Uterus (tissue), 4 donors: Measurements from ENCODE around the gene VAMP8. TPM values are rescaled to one million over a fixed set of nuclear protein-coding genes. Genes with fewer than 3 reads are reported as not detected.

ENCODE experiments used
- DNase-seq, 2 donors: peaks; one replicate each; pipeline ENCODE4 v3.0.0-alpha.2; 2019 to 2020
- H3K27ac ChIP-seq, 2 donors: fragments of 200-600 bp; sonication (generic); 1 replicate in 1 of 2; 2 replicates in 1 of 2; pipeline ENCODE4 v1.5.1; 2016 to 2018
- H3K27me3 ChIP-seq, 2 donors: fragments of 200-600 bp; sonication (generic); one replicate each; pipeline ENCODE4 v1.5.1; 2018 to 2019; ENCODE audit warnings: control low read depth in 1 of 2
- H3K36me3 ChIP-seq, 2 donors: fragments of 200-600 bp; sonication (generic); one replicate each; pipeline ENCODE4 v1.5.1; 2019; ENCODE audit warnings: control low read depth in 1 of 2
- H3K4me1 ChIP-seq, 2 donors: fragments of 200-600 bp; sonication (generic); one replicate each; pipeline ENCODE4 v1.5.1; 2018 to 2019; ENCODE audit warnings: control low read depth in 1 of 2
- H3K4me3 ChIP-seq, 2 donors: fragments of 200-600 bp; sonication (generic); 1 replicate in 1 of 2; 2 replicates in 1 of 2; pipeline ENCODE4 v1.5.1; 2018 to 2019; ENCODE audit warnings: mild to moderate bottlenecking in 1 of 2
- H3K9me3 ChIP-seq, 2 donors: fragments of 200-600 bp; sonication (generic); one replicate each; pipeline ENCODE4 v1.5.1; 2019; ENCODE audit warnings: control low read depth in 1 of 2
- POLR2A ChIP-seq, 2 donors: fragments of 450-650 bp; IDR thresholded peaks; one replicate each; pipeline ENCODE4 v1.6.1; 2016; ENCODE audit warnings: antibody characterized with exemption in 2 of 2, mild to moderate bottlenecking in 1 of 2, moderate library complexity in 1 of 2
- intact Hi-C: fragments of 100-400 bp; cut with DNase I; formaldehyde crosslinking; loops from one replicate; pipeline ENCODE4 v1.15.1; 2023; ENCODE audit warnings: low total_unique reads
- total RNA-seq, 4 donors: library from RNA; depleted of rRNA in 3 of 4; stranded (reverse); fragments of >200 nt in 3 of 4; gene quantifications; one replicate each; pipeline versions ENCODE4 v1.1.0 to v1.2.4, GENCODE V29; 2014 to 2023
- TF ChIP-seq, protein P1 (sequence below), 4 experiments: fragments of 200-600 bp in 2 of 4; fragments of 450-650 bp in 2 of 4; sonication (generic) in 2 of 4; IDR thresholded peaks; one replicate each; pipeline ENCODE4 v1.5.1; 2016 to 2019; ENCODE audit warnings: antibody characterized with exemption in 4 of 4, mild to moderate bottlenecking in 2 of 4, moderate library complexity in 1 of 4
- donor health status: DM: yes; HTN: yes; CAD: no.

Gene VAMP8
- total RNA-seq, 4 donors from 2014 or later, result 1.3 to 12.3 (median 5.2) TPM; not detected in 1

DNA sequence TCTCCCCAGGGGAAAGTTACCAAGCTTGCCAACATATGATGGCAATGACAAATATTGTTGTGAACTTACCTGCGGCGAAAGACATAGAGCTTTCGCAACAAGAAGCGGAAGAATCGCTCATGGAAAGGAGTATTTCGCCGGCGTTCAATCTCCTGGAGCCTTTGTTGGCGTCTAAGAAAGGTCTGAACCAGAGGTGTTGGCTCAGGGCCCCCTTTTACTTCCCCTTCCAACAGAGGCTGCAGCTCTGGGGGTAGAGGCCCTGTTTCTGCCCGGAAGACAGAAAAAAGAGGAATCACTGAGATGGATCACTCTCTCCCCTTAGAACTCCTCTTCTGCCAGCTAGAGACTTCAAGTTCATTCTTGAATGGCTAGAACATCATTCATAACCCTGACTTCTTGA, 26.9 kb upstream of the VAMP8 start:
- no peaks in the 10 kb centered on the region for H3K36me3 ChIP-seq
- TF ChIP-seq, protein P1, sequence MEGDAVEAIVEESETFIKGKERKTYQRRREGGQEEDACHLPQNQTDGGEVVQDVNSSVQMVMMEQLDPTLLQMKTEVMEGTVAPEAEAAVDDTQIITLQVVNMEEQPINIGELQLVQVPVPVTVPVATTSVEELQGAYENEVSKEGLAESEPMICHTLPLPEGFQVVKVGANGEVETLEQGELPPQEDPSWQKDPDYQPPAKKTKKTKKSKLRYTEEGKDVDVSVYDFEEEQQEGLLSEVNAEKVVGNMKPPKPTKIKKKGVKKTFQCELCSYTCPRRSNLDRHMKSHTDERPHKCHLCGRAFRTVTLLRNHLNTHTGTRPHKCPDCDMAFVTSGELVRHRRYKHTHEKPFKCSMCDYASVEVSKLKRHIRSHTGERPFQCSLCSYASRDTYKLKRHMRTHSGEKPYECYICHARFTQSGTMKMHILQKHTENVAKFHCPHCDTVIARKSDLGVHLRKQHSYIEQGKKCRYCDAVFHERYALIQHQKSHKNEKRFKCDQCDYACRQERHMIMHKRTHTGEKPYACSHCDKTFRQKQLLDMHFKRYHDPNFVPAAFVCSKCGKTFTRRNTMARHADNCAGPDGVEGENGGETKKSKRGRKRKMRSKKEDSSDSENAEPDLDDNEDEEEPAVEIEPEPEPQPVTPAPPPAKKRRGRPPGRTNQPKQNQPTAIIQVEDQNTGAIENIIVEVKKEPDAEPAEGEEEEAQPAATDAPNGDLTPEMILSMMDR (IDR thresholded peaks at IDR 0.05), result no peak
- TF ChIP-seq POLR2A (IDR thresholded peaks at IDR 0.05), result no peak
- DNase-seq, result no peak
- no peak overlapping the region for H3K4me3 ChIP-seq
- intact Hi-C loops, result no loop called here
- peak overlapping the region; percentile 15 to 33 for H3K27ac ChIP-seq
- no peaks in the 10 kb centered on the region for H3K4me1 ChIP-seq
- no peaks in the 10 kb centered on the region for H3K9me3 ChIP-seq
- H3K27me3 ChIP-seq, result no peaks in the 10 kb centered on the region

DNA sequence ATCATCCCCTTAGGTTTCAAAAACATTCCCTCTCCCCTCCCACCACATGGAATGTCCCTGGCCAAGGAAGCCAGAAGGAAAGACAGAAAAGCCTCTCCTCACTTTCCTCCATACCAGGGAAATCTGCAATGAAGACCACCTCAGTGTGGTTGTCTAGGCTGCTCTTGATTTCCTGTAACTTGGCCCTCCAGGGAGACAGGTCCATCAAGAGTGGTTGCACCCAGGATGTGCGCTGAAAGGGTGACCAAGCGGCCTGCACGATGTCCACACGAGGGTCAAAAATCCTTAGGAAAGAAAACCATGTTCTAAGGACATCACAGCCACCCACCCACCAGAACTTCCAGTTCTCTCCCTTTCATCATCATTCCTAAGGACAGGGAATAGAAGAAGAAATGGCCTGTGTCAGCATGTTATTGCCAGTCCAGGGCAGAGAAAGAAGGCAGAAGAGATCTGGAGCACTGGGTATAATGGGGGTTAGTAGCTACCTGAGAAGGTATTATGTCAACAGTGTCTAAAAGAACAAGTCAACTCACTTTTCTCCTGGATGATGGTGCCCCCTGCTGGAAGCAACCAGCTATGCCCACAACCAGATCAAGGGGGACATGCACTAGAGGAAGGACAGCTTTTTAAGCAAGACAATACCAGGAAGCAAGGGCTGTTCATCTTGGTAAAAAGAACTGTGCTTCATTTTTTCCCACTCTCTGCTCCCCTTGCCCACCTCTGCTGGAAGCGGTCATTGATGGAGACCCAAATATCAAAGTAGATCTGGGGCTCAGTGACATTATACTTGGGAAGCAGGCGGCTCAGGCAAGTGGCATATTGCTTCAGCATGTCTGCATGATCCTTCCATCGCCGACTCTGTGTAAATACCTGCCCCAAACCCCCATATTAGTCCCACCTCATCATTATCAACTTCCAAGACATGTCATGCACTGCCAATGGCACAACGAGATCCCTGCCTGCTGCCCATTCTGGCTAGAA, 25.4 kb upstream of the VAMP8 start:
- no peaks in the 10 kb centered on the region for H3K4me1 ChIP-seq
- no peaks in the 10 kb centered on the region for H3K9me3 ChIP-seq
- H3K27me3 ChIP-seq, result no peaks in the 10 kb centered on the region
- peak in 1 of 2 donors; percentile 16 for TF ChIP-seq POLR2A (IDR thresholded peaks at IDR 0.05)
- TF ChIP-seq, protein P1 (IDR thresholded peaks at IDR 0.05), result peak; percentile 81 to 97 (median 91)
- no peaks in the 10 kb centered on the region for H3K36me3 ChIP-seq
- H3K4me3 ChIP-seq, result no peak overlapping the region
- DNase-seq, result peak; percentile 82 to 85
- intact Hi-C loops, result loop anchor here (2.0 kb wide), 1 partner anchor 131 kb away; no protein-coding TSS in a partner anchor
- H3K27ac ChIP-seq, result peak overlapping the region in 1 of 2 donors; percentile 24

DNA sequence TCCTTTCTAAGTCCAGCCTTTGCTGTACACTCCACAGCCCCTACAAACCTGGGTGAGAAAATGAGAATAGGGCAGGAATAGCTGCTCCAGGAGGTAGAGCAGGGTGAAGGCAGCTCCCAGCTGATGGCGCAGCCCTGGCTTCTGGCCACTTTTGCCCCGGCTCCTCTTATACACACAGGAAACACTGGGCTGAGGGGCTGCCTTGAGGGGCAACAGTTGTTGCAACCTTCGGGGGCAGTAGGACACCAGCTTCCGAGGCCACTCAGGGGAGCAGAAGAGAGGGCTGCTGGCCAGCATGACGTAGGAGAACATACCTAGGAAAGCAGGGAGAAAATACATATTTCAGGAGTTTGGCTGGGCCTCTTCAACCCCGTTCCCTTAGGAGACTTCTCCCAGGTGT, 24.2 kb upstream of the VAMP8 start:
- H3K4me1 ChIP-seq, result no peaks in the 10 kb centered on the region
- intact Hi-C loops, result loop anchor here (2.0 kb wide), 1 partner anchor 132 kb away; no protein-coding TSS in a partner anchor
- H3K27me3 ChIP-seq, result no peaks in the 10 kb centered on the region
- H3K27ac ChIP-seq, result no peak overlapping the region
- DNase-seq, result no peak
- H3K4me3 ChIP-seq, result no peak overlapping the region
- no peaks in the 10 kb centered on the region for H3K9me3 ChIP-seq
- no peaks in the 10 kb centered on the region for H3K36me3 ChIP-seq
- TF ChIP-seq POLR2A (IDR thresholded peaks at IDR 0.05), result no peak
- TF ChIP-seq, protein P1 (IDR thresholded peaks at IDR 0.05), result no peak

DNA sequence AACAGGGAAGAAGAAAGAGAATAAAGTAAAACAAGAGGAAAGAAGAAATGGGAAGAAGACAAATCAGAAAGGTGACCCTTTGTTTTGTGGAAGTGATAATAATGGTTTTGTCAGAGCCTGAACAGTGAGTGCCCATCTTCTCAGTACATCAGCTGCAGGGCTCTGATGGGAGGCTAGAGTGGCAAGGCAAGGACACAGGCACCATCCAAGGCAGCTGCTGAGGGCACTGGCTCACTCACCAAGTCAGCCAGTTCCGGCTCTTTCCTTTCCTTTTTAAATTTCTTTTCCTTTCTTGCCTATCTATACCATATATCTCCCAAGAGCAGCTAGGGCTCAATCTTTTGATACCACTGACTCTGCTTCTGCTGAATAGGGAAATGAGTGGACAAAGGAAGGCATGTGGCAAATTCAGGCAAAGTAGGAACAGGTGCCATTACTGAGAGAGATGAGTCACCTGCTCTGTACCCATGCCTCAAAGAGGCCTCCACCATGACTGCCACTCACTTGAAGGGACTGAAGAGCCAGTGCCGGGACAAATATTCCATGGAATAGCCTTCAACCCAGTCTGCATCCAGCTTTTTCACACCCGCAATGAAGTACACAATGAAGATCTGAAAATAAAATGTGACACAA, 22.3 kb upstream of the VAMP8 start:
- Histone ChIP-seq H3K36me3 (no peaks in the 10 kb centered on the region), H3K27ac (no peak overlapping the region), H3K27me3 (no peaks in the 10 kb centered on the region), H3K4me3 (no peak overlapping the region), H3K4me1 (peaks cover 4 to 5% of the 10 kb centered on the region in 2 donors), H3K9me3 (no peaks in the 10 kb centered on the region)
- intact Hi-C loops, result no loop called here
- no peak for DNase-seq
- TF ChIP-seq, protein P1 (IDR thresholded peaks at IDR 0.05), result no peak
- TF ChIP-seq POLR2A (IDR thresholded peaks at IDR 0.05), result no peak

DNA sequence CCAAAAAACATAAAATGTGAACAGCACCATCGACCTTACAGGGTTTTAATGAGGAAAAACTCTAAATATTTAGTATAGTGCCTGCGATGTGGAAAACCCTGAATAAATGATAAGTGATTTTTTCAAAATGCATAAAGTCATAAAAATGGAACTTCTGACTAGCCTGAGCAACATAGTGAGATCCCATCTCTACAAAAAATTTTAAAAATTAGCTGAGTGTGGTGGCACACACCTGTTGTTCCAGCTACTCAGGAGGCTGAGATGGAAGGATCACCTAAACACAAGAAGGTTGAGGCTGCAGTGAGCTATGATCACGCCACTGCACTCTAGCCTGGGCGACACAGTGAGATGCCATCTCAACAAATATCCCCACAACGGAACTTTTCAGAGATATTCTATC, 20.3 kb upstream of the VAMP8 start:
- intact Hi-C loops, result no loop called here
- DNase-seq, result no peak
- no peak overlapping the region for H3K27ac ChIP-seq
- no peak overlapping the region for H3K4me3 ChIP-seq
- H3K36me3 ChIP-seq, result no peaks in the 10 kb centered on the region
- no peaks in the 10 kb centered on the region for H3K27me3 ChIP-seq
- TF ChIP-seq, protein P1 (IDR thresholded peaks at IDR 0.05), result no peak
- TF ChIP-seq POLR2A (IDR thresholded peaks at IDR 0.05), result no peak
- no peaks in the 10 kb centered on the region for H3K9me3 ChIP-seq
- peaks cover 8 to 9% of the 10 kb centered on the region in 2 donors for H3K4me1 ChIP-seq
